Stomach (tissue), 9 donors: Measurements from ENCODE around the gene FAM20C. TPM values are rescaled to one million over a fixed set of nuclear protein-coding genes. Genes with fewer than 3 reads are reported as not detected.
A peak's percentile ranks its signal among the peaks of the same experiment; 100 is the strongest.

Experiments
- DNase-seq, 2 donors: peaks; one replicate each; pipeline versions ENCODE4 v3.0.0 to v3.0.0-alpha.2; 2013 to 2019
- H3K27ac ChIP-seq, 5 donors: fragments of 200-600 bp in 4 of 5; sonication (generic) in 4 of 5; one replicate each; pipeline ENCODE4 v1.5.1; 2013 to 2019; ENCODE audit warnings: mild to moderate bottlenecking in 1 of 5, moderate library complexity in 1 of 5
- H3K27me3 ChIP-seq, 3 donors: fragments of 200-600 bp; sonication (generic); one replicate each; pipeline ENCODE4 v1.5.1; 2017 to 2019; ENCODE audit warnings: mixed run types in 1 of 3
- H3K36me3 ChIP-seq, 4 donors: fragments of 200-600 bp; sonication (generic); 1 replicate in 3 of 4; 2 replicates in 1 of 4; pipeline ENCODE4 v1.5.1; 2016 to 2019
- H3K4me1 ChIP-seq, 4 donors: fragments of 200-600 bp; sonication (generic); one replicate each; pipeline ENCODE4 v1.5.1; 2016 to 2019
- H3K4me3 ChIP-seq, 4 donors: fragments of 200-600 bp; sonication (generic) in 3 of 4; one replicate each; pipeline ENCODE4 v1.5.1; 2016 to 2019; ENCODE audit warnings: mild to moderate bottlenecking in 1 of 4
- H3K9me3 ChIP-seq, 4 donors: fragments of 200-600 bp; sonication (generic); one replicate each; pipeline ENCODE4 v1.5.1; 2016 to 2019
- EP300 ChIP-seq: sonication (generic); formaldehyde crosslinking; IDR thresholded peaks from one replicate; pipeline ENCODE4 v1.6.1; 2017; ENCODE audit warnings: antibody characterized with exemption
- POLR2A ChIP-seq, 4 donors: fragments of 450-650 bp; IDR thresholded peaks; one replicate each; pipeline ENCODE4 v1.6.1; 2016; ENCODE audit warnings: antibody characterized with exemption in 4 of 4, control low read depth in 2 of 4, mild to moderate bottlenecking in 1 of 4, moderate library complexity in 1 of 4
- POLR2AphosphoS5 ChIP-seq, 3 donors: sonication (generic); formaldehyde crosslinking; IDR thresholded peaks; one replicate each; pipeline ENCODE4 v1.6.1; 2016; ENCODE audit warnings: antibody characterized with exemption in 3 of 3
- WGBS, 5 donors: extraction: QIAGEN DNeasy Blood & Tissue Kit in 3 of 5; methylation state at CpG; one replicate each; pipeline versions ENCODE4 v1.1.5 to v1.1.7; 2013 to 2018; 5-methylcytosine and 5-hydroxymethylcytosine counted together
- intact Hi-C: fragments of 100-400 bp; cut with DNase I; formaldehyde crosslinking; loops from one replicate; pipeline ENCODE4 v1.15.1; 2023; ENCODE audit warnings: low total_unique reads
- polyA plus RNA-seq, 3 donors: library from polyadenylated mRNA; stranded (reverse); fragments of 200-250 nt; gene quantifications; one replicate each; pipeline ENCODE4 v1.2.3, GENCODE V29; 2013
- total RNA-seq, 5 donors: library from RNA; depleted of rRNA; stranded (reverse); fragments of >200 nt; gene quantifications; one replicate each; pipeline versions ENCODE4 v1.1.0 to v1.2.3, GENCODE V29; 2014 to 2016
- TF ChIP-seq, protein P1 (sequence below), 7 experiments: fragments of 450-650 bp in 4 of 7; fragments of 200-600 bp in 3 of 7; sonication (generic) in 3 of 7; IDR thresholded peaks; one replicate each; pipeline ENCODE4 v1.5.1; 2016 to 2019; ENCODE audit warnings: antibody characterized with exemption in 7 of 7, control low read depth in 2 of 7, mild to moderate bottlenecking in 1 of 7
- donor health status: healthy with polysubstance abuse.
- donor health status: Bipolar disorder and iron deficiency.
- donor health status: healthy.

Gene FAM20C
- total and polyA plus RNA-seq, 8 donors: 19.1 to 89.8 (median 34.5) TPM

DNA sequence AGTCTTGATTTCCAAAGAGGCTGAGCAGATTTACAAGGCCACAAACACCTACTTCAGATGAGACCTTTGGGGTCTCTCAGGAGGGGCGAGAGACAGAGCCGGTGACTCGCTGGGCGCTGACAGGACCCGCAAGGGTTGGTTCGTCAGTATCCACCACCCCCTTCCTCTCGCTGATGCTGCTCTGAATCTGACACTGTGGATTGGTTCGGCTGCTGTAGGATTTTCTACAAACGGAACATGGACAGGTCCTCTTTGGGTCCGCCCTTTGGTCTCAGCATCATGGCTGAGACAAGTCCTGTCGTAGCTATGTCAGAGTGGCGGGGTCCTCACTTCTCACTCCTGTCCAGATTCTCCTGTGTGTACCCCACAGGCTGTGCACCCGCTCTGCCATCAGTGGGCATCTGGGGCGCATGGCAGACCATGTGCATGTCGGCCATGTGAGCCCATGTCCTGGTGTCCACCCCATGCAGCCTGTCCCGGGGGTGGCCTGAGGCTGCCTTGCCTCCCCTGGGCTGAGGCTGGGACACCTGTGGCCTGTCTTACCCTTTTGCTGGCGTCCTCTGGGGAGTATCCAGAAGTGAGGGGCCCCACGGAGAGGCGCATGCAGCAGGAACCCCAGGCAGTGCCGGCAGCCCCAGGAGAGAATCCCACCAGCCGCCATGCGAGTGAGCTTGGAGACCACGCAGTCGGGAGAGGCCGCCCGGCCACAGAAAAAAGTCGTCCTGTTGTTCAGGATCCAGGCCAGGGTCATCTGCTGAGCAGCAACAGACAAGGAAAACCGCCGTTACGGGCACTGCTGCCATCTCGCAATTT lies 21.6 kb upstream of the FAM20C start:
- WGBS, 5 donors: 94 to 96% (median 95%) methylated on average over 23 to 31 of the region's 31 CpGs

DNA sequence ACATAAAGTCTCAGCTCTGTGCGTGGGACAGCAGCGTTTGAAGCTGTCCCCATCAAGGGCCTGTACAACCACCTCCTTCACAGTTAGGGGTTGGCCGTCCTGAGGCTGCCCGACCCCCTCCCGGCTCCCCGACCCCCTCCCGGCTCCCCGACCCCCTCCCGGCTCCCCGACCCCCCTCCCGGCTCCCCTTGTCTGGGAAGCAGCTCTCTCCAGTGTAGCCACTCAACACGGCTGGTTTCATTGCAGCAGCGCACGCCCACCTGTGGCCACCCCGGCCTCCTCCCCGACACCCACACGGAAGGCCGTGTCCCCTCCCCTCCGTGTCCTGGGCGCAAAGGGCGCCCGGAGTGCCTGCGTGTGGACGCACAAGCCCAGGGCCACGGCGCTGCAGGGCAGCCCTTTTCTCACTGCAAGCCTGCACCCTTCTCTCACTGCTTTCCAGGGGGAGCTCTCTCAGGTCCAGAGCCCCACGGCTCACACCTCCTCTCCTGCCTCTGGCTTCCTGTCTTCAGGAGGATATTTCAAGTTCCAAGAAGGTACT lies 20.9 kb upstream of the FAM20C start:
- TF ChIP-seq POLR2A (IDR thresholded peaks at IDR 0.05): no peak
- no peak for TF ChIP-seq POLR2AphosphoS5 (IDR thresholded peaks at IDR 0.05)
- TF ChIP-seq, protein P1, sequence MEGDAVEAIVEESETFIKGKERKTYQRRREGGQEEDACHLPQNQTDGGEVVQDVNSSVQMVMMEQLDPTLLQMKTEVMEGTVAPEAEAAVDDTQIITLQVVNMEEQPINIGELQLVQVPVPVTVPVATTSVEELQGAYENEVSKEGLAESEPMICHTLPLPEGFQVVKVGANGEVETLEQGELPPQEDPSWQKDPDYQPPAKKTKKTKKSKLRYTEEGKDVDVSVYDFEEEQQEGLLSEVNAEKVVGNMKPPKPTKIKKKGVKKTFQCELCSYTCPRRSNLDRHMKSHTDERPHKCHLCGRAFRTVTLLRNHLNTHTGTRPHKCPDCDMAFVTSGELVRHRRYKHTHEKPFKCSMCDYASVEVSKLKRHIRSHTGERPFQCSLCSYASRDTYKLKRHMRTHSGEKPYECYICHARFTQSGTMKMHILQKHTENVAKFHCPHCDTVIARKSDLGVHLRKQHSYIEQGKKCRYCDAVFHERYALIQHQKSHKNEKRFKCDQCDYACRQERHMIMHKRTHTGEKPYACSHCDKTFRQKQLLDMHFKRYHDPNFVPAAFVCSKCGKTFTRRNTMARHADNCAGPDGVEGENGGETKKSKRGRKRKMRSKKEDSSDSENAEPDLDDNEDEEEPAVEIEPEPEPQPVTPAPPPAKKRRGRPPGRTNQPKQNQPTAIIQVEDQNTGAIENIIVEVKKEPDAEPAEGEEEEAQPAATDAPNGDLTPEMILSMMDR (IDR thresholded peaks at IDR 0.05): no peak
- TF ChIP-seq EP300: no peak
- Histone ChIP-seq H3K36me3 (no peaks in the 10 kb centered on the region), H3K4me3 (no peak overlapping the region), H3K4me1 (peaks cover 0 to 22% (median 10%) of the 10 kb centered on the region in 4 donors), H3K27ac (no peak overlapping the region), H3K27me3 (no peaks in the 10 kb centered on the region), H3K9me3 (no peaks in the 10 kb centered on the region)
- WGBS, 5 donors: 64 to 70% (median 67%) methylated on average over 24 to 27 of the region's 27 CpGs
- DNase-seq: no peak
- intact Hi-C loops: no loop called here

More for the DNA sequence above, 21.6 kb upstream of the FAM20C start:
- no peaks in the 10 kb centered on the region for H3K36me3 ChIP-seq
- intact Hi-C loops: no loop called here
- H3K9me3 ChIP-seq: no peaks in the 10 kb centered on the region
- no peaks in the 10 kb centered on the region for H3K27me3 ChIP-seq
- H3K4me1 ChIP-seq: peaks cover 5 to 28% (median 14%) of the 10 kb centered on the region in 4 donors
- H3K4me3 ChIP-seq: no peak overlapping the region
- H3K27ac ChIP-seq: no peak overlapping the region
- no peak for TF ChIP-seq POLR2AphosphoS5 (IDR thresholded peaks at IDR 0.05)
- TF ChIP-seq, protein P1 (IDR thresholded peaks at IDR 0.05): no peak
- TF ChIP-seq POLR2A (IDR thresholded peaks at IDR 0.05): no peak
- TF ChIP-seq EP300: no peak
- DNase-seq: no peak

DNA sequence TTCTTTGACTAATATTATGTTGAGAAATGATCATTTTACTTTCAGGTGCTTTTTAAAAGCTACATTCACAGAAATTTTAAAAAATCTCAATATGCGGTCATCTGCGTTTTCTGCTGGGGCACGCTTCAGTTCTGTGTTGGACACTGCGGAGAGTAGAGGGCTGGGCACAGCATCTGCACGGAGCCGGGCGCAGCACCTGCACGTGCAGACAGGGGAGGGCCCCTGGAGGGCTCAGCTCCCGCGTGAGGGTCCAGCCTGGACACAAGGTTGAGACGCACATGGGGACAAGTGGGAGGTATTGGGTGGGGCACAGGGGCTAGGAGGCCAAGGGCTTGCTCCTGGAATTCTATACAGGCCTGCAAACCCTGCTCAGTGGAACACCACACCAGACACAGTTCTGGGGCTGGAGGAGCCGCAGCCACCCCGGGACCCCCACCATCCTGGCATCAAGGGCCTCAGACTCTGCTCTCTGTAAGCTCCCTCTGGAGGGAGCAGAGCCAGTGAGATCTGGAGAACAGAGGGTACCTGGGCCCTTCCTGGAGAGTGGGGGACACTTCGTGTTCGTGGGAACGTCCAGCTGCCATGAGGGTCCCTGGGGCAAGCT lies 20.4 kb upstream of the FAM20C start:
- 89 to 92% (median 91%) methylated on average over 16 of the region's 16 CpGs for WGBS, 5 donors
- Histone ChIP-seq H3K27me3 (no peaks in the 10 kb centered on the region), H3K9me3 (no peaks in the 10 kb centered on the region), H3K27ac (no peak overlapping the region), H3K4me3 (no peak overlapping the region), H3K36me3 (no peaks in the 10 kb centered on the region), H3K4me1 (peaks cover 0 to 18% (median 4%) of the 10 kb centered on the region in 4 donors)
- no peak for TF ChIP-seq POLR2AphosphoS5 (IDR thresholded peaks at IDR 0.05)
- TF ChIP-seq, protein P1 (IDR thresholded peaks at IDR 0.05): no peak
- no peak for TF ChIP-seq EP300
- TF ChIP-seq POLR2A (IDR thresholded peaks at IDR 0.05): no peak
- DNase-seq: no peak
- intact Hi-C loops: no loop called here

DNA sequence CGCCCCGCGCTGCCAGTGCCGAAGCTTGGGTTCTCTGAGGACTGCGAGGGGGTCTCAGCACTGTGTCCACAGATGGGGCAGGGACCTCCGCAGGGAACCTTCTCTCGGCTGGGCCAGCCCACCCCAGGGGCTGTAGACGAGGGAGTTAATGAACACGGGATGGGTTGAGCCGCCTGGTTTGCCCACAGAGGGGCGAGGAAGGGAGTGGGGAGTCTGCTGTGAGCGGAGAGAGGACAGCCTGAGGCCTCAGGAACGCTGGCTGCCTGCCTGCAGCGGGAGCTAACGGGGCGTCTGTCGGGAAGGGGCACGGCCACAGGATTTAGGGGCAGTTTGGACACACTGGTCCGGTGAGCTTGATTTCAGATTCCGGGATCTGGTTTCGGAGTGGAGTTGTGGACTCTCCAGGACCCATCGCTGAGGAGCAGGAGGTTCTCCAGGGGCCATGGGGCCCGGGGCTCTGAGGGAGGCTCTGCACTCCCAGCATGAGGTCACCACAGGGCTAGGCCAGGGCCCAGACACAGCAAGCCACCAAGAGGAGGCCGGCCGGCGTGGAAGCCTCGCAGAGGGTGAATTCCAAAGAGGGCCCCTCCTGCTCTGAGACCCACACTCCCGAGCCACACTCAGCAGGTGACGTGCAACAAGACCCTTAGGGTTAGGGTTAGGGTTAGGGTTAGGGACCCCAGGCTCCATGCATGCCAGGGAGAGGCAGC lies 19.0 kb upstream of the FAM20C start:
- H3K27me3 ChIP-seq: peaks cover 0 to 3% (median 0%) of the 10 kb centered on the region in 3 donors
- peaks cover 0 to 18% (median 0%) of the 10 kb centered on the region in 4 donors for H3K4me1 ChIP-seq
- H3K9me3 ChIP-seq: no peaks in the 10 kb centered on the region
- WGBS, 5 donors: 86 to 92% (median 89%) methylated on average over 29 of the region's 29 CpGs
- H3K36me3 ChIP-seq: no peaks in the 10 kb centered on the region
- TF ChIP-seq, protein P1 (IDR thresholded peaks at IDR 0.05): no peak
- no peak for TF ChIP-seq POLR2A (IDR thresholded peaks at IDR 0.05)
- TF ChIP-seq POLR2AphosphoS5 (IDR thresholded peaks at IDR 0.05): no peak
- TF ChIP-seq EP300: no peak
- H3K27ac ChIP-seq: no peak overlapping the region
- H3K4me3 ChIP-seq: no peak overlapping the region
- intact Hi-C loops: no loop called here
- peak in 1 of 2 donors; percentile 53 for DNase-seq
